Retinal pigment epithelial cell (primary cell): Measurements from ENCODE around the gene WFDC1.

Source experiments
- DNase-seq: peaks from one replicate; pipeline ENCODE4 v3.0.0-alpha.2; 2010; ENCODE audit warnings: low read depth
- H3K4me3 ChIP-seq: 2 replicates; pipeline ENCODE4 v1.5.1; 2011; ENCODE audit warnings: mild to moderate bottlenecking, low read length, control low read depth, moderate library complexity
- CTCF ChIP-seq: conservative IDR thresholded peaks from 2 replicates; pipeline ENCODE4 v1.5.1; 2011; ENCODE audit warnings: low read depth, low read length, control low read depth, inconsistent platforms

The WFDC1 gene, protein sequence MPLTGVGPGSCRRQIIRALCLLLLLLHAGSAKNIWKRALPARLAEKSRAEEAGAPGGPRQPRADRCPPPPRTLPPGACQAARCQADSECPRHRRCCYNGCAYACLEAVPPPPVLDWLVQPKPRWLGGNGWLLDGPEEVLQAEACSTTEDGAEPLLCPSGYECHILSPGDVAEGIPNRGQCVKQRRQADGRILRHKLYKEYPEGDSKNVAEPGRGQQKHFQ

GRCh38 chr16:84294531-84295142 is at the start of gene WFDC1:
Gene WFDC1, plus strand, starts transcription at chr16:84294878. Its CDS starts 94 bp downstream, at chr16:84294972.
- no peak for TF ChIP-seq CTCF
- peak within 1 kb of the TSS; percentile 16 for H3K4me3 ChIP-seq
- no peak for DNase-seq

GRCh38 chr16:84245956-84246678 is 48.6 kb upstream of the WFDC1 start:
- no peak for TF ChIP-seq CTCF
- DNase-seq: no peak

GRCh38 chr16:84246679-84247077 is 48.0 kb upstream of the WFDC1 start:
- DNase-seq: no peak
- no peak for TF ChIP-seq CTCF
- no peak overlapping the region for H3K4me3 ChIP-seq

More at GRCh38 chr16:84245956-84246678, 48.6 kb upstream of the WFDC1 start:
- H3K4me3 ChIP-seq: no peak overlapping the region

DNA sequence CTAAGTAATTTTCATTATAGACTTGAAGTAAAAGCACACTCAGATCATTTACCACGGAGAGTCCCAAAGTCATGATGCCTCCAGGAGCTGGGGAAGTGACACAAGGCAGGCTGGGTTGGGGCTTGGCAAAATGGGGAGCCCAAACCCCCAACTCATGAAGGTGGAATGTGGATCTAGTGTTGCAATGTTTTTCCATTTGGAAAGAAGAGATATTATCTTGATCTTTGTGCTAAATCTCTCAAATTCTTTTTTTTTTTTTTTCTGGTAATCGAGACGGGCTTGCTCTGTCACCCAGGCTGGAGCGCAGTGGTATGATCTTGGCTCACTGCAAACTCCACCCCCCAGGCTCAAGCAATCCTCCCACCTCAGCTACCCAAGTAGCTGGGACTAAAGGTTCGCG is 47.3 kb upstream of the WFDC1 start:
- H3K4me3 ChIP-seq: no peak overlapping the region
- DNase-seq: no peak

GRCh38 chr16:84247844-84248243 is 46.8 kb upstream of the WFDC1 start:
- no peak for DNase-seq
- H3K4me3 ChIP-seq: no peak overlapping the region
- no peak for TF ChIP-seq CTCF

More for the DNA sequence above, 47.3 kb upstream of the WFDC1 start:
- TF ChIP-seq CTCF: no peak

- H3K4me3 ChIP-seq: no peak overlapping the region
- no peak for TF ChIP-seq CTCF
- DNase-seq: no peak
Measured at GRCh38 chr16:84252184-84252583, 42.5 kb upstream of the WFDC1 start.
